GM18505 (cell line): Measurements from ENCODE around the gene HADHB.
A peak's percentile ranks its signal among the peaks of the same experiment; 100 is the strongest.
"Not testable (repeated sequence)": the region's sequence is repeated elsewhere in the genome, so short reads cannot be mapped to it uniquely, and the experiment has no call there.

Source experiments
- ATAC-seq: cut with Tn5 transposase; IDR thresholded peaks from one replicate; pipeline ENCODE4 v1.9.1; 2021; ENCODE audit not compliant: unreplicated experiment
- POLR2A ChIP-seq: IDR thresholded peaks from 4 replicates; pipeline ENCODE4 v1.6.1; 2011; ENCODE audit warnings: borderline replicate concordance; ENCODE audit not compliant: insufficient read depth, insufficient read length; ENCODE audit errors: extremely low read depth

HADHB gene

DNA sequence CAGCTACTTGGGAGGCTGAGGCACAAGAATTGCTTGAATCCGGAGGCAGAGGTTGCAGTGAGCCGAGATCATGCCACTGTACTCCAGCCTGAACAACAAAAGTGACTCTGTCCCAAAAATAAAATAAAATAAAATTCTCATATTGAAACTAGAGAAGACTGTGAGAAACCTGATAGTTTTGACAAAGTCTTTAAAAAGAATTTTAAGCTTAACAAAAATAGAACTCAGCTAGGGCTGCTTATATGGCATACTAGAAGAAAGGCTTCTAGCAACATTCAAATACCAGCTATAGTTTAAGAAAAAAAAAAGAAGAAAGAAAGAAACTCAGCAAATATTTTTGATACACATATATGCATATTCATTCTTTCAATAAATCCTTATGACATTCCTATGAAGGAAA, 13.9 kb upstream of the HADHB start:
- no peak for TF ChIP-seq POLR2A
- no peak for ATAC-seq

DNA sequence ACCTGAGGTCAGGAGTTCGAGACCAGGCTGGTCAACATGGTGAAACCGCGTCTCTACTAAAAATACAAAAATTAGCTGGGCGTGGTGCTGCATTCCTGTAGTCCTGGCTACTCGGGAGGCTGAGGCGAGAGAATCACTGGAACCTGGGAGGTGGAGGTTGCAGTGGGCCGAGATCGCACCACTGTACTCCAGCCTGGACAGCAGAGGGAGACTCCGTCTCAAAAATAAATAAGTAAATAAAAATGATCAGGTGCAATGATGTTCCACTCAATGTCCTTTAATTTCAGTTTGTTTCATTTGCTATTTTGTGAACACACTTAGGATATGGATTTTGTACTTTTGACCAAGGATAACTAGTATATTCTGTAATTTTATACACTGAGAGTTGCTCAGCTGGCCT, 9.7 kb upstream of the HADHB start:
- TF ChIP-seq POLR2A, result no peak
- ATAC-seq, result no peak

DNA sequence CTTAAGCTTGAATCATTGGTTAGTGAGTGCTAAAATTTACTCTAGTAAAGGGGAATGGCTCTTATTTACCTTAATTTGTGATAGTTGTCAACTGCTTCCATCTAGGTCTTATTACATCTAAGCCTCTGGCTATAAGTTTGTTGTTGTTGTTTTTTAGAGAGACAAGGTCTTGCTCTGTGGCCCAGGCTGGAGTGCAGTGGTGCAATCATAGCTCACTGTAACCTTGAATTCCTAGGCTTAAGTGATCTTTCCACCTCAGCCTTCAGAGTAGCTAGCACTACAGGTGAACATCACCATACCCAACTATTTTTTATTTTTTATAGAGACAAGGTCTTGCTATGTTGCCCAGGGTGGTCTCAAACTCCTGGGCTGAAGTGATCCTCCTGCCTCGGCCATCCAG, 6.9 kb upstream of the HADHB start:
- TF ChIP-seq POLR2A, result no peak
- ATAC-seq, result no peak

DNA sequence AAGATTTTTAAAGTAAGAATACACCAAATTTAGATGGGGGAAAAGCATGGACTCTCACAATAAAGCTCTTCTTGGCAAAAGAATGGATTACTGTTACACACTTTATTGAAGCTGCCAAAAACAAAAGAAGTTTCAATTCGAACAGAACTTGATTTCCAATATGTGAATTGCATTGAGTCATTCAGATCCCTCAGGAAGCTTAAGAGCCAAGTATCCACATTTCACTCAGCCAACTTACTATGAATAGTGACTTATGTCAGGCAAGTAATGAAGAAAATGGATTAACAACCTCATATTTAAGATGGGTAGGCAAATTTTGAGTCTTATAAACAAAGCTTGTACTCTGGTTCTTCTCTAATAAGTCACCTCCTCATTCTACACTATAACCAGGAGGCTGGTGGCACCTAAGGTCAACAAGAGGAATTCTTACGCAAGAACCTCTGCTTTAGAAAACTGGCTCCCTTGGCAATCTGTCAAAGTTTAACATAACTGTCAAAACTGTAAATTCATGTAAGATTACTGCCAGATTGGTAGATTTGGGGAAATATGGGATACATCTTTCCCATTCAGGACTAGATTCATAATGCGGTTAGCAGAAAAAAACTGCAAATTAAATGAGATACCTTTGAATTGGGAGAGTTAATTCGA, 6.3 kb upstream of the HADHB start:
- no peak for ATAC-seq
- TF ChIP-seq POLR2A, result no peak

DNA sequence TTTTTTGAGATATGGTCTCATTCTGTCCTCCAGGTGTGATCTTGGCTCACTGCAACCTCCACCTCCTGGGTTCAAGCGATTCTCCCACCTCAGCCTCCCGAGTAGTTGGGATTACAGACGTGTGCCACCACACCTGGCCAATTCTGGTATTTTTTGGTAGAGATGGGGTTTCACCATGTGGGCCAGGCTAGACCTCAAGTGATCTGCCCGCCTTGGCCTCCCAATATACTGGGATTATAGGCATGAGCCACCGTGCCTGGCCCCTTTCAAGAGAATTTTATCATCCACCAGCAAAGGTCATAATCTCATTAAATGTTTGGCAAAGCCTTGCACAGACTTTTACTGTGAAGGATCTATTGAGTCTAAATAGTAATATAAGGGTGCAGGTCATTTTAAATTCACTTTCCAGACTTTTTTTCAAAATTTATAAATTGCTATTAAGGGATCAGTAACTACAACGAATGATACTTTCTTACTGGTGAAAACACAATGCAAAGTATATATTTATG, 2.8 kb upstream of the HADHB start:
- ATAC-seq, result no peak

DNA sequence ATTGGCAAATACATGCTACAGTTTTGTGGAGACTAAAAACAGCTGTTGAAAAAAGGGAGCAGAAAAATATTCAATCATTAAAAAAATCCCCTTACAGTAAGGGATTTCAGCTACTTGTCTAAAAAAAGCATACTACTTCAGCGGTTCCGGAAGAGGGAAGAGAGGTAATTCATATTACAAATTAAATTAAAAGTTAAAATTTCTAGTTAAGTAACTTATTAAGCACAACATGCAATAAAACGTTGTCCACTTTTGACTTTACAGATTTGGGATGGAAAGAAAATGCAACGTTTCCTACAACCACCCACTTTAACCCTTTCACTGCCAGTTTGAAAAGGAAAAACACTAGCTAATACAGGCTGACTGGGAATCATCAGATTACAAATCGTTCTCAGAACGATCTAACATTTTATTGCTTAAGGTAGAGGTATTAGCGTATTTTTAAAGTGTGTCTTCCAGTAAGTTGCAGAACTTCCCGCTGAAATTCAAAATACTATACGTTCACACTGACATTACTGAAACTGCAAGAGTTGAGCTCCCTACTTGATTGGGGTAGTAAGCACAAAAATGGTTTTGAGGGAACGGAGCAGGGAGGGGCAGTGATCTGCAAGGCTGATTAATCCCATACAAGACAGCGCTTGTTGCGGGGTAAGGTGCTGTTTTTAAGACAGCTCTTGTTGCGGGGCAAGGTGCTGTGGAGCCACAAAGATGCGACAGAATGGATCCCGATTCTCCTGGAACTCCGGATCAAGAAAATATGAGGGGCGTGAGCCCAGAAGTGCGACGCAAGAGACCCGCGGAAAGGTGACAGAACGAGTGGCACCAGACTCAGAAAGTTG, 1.1 kb upstream of the HADHB start:
- ATAC-seq, result no peak
- TF ChIP-seq POLR2A, result no peak

More for the DNA sequence above, 2.8 kb upstream of the HADHB start:
- TF ChIP-seq POLR2A, result no peak

DNA sequence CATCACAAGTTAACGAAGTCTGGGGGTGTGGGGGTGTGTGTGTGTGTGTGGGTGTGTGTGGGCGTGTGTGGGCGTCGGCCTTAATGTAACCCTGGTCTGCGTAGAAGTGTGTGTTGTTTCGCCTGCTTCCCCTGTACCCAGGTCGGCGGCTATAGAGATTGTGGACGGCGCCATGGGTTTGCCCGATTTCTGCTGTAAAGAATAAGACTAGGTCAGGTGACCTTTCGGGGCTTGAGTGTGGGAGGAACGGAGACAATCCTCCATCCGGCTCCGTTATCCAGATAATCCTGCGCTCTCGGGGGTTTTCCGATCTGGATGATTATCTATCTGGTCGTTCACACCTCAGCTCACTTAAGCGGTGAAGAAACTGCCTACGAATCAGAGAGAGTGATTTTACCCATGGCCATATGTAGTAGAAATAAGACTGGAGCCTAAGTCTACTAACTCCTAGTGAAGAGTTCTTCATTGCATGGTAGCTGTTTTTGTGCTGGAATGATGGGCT, 543 bp downstream of the HADHB start:
- ATAC-seq, result peak; percentile 16
- TF ChIP-seq POLR2A, result no peak

DNA sequence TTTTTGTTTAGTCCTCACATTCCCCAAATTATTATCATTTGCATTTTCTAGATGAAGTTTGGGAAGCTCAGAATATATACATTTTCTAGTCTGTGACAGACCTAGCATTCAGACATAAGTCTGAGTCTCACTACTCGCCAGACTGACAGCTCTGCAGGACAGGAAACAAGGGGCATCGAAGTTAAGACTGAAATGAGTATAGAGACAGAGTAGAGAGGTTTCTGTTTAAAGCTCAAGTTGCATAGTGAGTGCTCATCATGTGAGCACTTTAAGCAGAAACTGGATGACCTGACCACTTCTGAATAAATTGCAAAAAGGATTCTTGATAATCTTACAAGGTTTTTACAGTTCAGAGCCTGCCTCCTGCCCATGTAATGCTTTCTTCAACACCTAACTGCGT, 1.1 kb downstream of the HADHB start:
- ATAC-seq, result peak; percentile 46
- no peak for TF ChIP-seq POLR2A

DNA sequence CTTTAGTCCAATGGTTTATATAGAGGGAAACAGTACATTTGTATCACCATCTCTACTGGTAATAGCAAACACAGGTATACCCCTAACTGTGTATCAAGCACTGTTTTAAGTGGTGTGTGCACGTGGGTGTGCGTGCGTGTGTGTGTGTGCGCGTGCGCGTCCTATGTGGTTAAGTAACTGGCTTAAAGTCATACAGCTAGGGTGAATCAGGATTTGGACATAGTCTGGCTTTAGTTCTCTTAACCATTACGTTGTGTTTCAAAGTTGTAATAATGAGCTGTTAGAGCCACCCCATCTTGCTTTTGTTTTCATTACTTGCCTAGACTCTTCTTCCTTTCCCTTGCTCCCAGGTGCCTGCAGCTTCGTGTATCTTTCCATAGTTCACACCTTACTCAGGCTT, 2.1 kb downstream of the HADHB start:
- no peak for ATAC-seq
- TF ChIP-seq POLR2A, result no peak

DNA sequence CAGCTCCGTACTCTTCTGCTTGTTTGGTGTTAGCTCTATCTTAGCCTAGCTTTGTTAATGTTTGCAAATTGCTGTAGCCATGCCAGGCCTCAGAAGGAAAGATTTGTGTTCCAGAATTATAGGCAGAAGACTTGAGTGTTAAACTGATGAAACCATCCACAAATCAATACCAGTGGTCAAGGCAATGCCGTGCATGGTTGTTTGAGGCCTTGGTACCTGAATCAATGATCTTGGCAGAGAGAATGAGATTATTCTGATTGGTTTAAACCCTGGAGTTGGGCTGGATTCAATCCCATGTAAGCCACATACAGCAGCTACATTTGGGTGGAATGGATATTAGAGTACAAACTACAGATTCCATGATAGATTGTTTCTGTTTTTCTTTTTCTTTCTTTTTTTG, 4.9 kb downstream of the HADHB start:
- ATAC-seq, result no peak
- TF ChIP-seq POLR2A, result no peak

DNA sequence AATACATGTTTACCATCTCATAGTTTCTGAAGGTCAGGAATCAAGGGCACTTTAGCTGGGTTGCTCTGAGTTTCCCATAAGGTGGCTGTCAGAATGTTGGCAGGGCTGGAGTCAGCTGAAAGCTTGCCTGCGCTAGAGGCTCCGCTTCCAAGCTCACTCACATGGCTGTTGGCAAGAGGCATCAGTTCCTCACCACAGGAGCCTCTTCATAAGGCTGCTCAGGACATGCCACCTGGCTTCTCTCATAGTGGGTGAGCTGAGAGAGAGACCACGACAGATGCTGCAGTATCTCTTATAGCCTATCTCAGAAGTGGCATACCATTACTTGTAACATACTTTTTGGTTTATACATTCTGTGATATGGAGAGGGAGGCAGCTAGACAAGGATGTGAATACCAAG, 7.2 kb downstream of the HADHB start:
- no peak for TF ChIP-seq POLR2A
- no peak for ATAC-seq

DNA sequence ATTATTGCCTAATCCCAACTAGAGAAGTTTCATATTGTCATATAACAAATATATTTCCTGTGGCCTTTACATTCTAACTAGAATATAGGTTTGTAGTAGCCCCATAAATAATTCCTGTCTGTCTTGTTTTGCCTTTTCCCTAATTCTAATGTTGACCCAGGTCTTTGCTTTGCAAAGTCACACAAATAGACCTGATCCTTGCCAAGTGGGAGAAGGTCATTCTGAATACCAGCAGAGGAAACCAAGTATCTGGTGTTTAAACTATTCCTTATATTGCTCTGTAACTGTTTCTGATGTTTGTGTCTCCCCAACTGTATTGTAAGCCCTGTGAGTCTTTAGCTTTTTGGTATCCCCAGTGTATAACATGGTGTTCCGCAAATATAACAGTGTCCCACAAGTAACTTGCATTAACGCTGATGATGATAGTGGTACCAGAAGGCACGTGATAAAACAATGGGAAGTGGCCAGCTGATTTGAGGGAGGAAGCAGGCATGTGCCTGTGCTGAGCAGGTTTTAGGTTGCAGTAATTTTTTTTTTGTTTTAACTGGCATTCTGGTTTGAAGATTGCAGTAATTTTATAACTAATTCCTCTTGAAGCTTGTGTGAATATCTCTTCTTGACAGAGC, 11.1 kb downstream of the HADHB start:
- ATAC-seq, result no peak
- TF ChIP-seq POLR2A, result no peak

DNA sequence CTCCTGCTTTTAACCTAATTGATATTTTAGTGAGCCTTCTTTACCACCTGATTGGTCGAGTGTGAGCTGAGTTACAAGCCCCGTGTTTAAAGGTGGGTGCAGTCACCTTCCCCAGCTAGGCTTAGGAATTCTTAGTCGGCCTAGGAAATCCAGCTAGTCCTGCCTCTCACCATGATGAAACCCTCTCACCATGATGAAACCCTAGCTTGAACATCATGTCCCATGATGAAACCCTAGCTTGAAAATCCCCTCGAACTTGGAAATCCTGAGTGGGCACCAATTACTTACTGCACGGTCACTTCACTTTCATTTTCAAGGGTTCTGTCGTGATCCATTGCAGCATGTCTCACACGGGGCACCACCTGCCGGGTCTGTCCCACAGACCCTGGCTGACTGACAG, 14.1 kb downstream of the HADHB start:
- ATAC-seq, result not testable (repeated sequence)

DNA sequence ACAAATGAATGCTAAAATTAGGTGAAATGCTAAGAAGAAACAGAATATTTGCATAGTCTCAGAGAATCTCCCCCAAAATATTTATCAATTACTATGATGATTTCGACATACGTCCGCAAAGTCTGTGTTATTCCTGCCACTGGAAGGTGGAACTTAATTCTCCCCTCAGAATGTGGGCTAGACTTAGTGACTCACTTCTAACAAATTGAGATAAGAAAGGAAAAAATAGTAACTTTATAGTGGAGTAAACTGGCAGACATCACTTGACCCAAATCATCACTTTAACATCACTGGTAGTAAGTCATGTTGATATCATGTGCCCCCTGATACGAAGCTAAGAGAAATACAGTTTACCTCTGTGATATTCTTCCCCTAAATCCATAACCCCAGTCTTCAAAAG, 23.5 kb downstream of the HADHB start:
- ATAC-seq, result no peak
- no peak for TF ChIP-seq POLR2A

DNA sequence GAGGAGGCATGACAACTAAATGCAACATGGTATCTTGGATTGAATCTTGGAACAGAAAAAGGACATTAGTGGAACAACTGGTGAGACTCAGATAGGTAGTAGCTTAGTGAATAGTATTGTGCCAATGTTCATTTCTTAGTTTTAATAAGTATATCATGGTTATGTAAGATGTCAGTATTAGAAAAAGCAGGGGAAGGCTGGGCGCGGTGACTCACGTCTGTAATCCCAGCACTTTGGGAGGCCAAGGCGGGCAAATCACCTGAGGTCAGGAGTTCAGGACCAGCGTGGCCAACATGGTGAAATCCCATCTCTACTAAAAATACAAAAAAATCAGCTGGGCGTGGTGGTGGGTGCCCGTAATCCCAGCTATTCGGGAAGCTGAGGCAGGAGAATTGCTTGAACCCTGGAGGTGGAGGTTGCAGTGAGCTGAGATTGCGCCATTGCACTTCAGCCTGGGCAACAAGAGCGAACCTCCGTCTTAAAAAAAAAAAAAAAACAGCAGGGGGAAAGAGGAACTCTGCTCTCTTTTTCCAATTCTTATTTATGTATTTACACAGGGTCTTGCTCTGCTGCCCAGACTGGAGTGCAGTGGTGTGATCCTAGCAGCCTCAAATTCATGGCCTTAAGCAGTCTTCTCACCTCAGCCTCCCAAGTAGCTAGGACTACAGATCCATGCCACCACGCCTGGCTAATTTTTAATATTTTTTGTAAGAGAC, 24.1 kb downstream of the HADHB start:
- ATAC-seq, result not testable (repeated sequence)
